RCC 7860 (cell line): Measurements from ENCODE around the gene ANKFN1.

Experiments
- DNase-seq: peaks from one replicate; pipeline ENCODE4 v3.0.0-alpha.2; 2015; ENCODE audit warnings: low spot score
- FAIRE-seq: peaks from 2 replicates; lab custom pipeline; 2012; peaks lifted over from hg19 to GRCh38; lab: Jason Lieb, UNC

The ANKFN1 gene

GRCh38 chr17:56178203-56178602 is 24.9 kb downstream of the ANKFN1 start:
- FAIRE-seq (no peak), DNase-seq (no peak)

GRCh38 chr17:56182081-56182480 is 28.8 kb downstream of the ANKFN1 start:
- no peak for FAIRE-seq
- no peak for DNase-seq

GRCh38 chr17:56184650-56185049 is 31.4 kb downstream of the ANKFN1 start:
- DNase-seq (no peak), FAIRE-seq (no peak)

GRCh38 chr17:56185491-56186221 is 32.4 kb downstream of the ANKFN1 start:
- DNase-seq (no peak), FAIRE-seq (no peak)

- DNase-seq (peak; percentile 9), FAIRE-seq (no peak)
Measured at GRCh38 chr17:56186222-56186786, 33.0 kb downstream of the ANKFN1 start.

GRCh38 chr17:56203430-56203829 is 50.2 kb downstream of the ANKFN1 start:
- peak; percentile 41 for DNase-seq
- no peak for FAIRE-seq

- no peak for DNase-seq
- FAIRE-seq, result no peak
Measured at GRCh38 chr17:56206351-56206750, 53.1 kb downstream of the ANKFN1 start.

- no peak for FAIRE-seq
- DNase-seq, result no peak
Measured at GRCh38 chr17:56213031-56213430, 59.8 kb downstream of the ANKFN1 start.

- FAIRE-seq (no peak), DNase-seq (no peak)
Measured at GRCh38 chr17:56217921-56218320, 64.6 kb downstream of the ANKFN1 start.

GRCh38 chr17:56222255-56222654 is 69.0 kb downstream of the ANKFN1 start:
- FAIRE-seq, result no peak
- DNase-seq, result no peak

- DNase-seq, result no peak
Measured at GRCh38 chr17:56230660-56231059, 77.4 kb downstream of the ANKFN1 start.

GRCh38 chr17:56231252-56231651 is 78.0 kb downstream of the ANKFN1 start:
- FAIRE-seq (no peak), DNase-seq (no peak)

More at GRCh38 chr17:56230660-56231059, 77.4 kb downstream of the ANKFN1 start:
- FAIRE-seq, result no peak

- FAIRE-seq (no peak), DNase-seq (no peak)
Measured at GRCh38 chr17:56231693-56232092, 78.4 kb downstream of the ANKFN1 start.

GRCh38 chr17:56244268-56244890 is 91.1 kb downstream of the ANKFN1 start:
- no peak for DNase-seq

GRCh38 chr17:56247816-56248215 is 94.5 kb downstream of the ANKFN1 start:
- no peak for FAIRE-seq

More at GRCh38 chr17:56244268-56244890, 91.1 kb downstream of the ANKFN1 start:
- FAIRE-seq, result no peak

GRCh38 chr17:56257075-56257474 is 103.8 kb downstream of the ANKFN1 start:
- no peak for DNase-seq
- FAIRE-seq, result no peak

More at GRCh38 chr17:56247816-56248215, 94.5 kb downstream of the ANKFN1 start:
- DNase-seq, result no peak

GRCh38 chr17:56260376-56261002 is 107.2 kb downstream of the ANKFN1 start:
- no peak for DNase-seq
- FAIRE-seq, result no peak

- no peak for DNase-seq
- FAIRE-seq, result no peak
Measured at GRCh38 chr17:56262803-56263202, 109.5 kb downstream of the ANKFN1 start.

GRCh38 chr17:56269556-56270389 is 116.5 kb downstream of the ANKFN1 start:
- FAIRE-seq (no peak), DNase-seq (no peak)

GRCh38 chr17:56274491-56274890 is 121.2 kb downstream of the ANKFN1 start:
- DNase-seq, result no peak
- FAIRE-seq, result no peak

GRCh38 chr17:56284482-56284881 is 131.2 kb downstream of the ANKFN1 start:
- FAIRE-seq, result no peak
- no peak for DNase-seq
